Activated CD4-positive, alpha-beta T cell treated with anti-CD3 and anti-CD28 coated beads, Interleukin-10, Interleukin-2, amounts not matched to agents 100 ng/mL and 50 ng/mL, durations not matched to agents 16 hours and 8 hours (primary cell): Measurements from ENCODE around the gene SOCS7.

Experiments used
- DNase-seq: peaks from one replicate; pipeline ENCODE4 v3.0.0-alpha.2; 2020

SOCS7 gene

GRCh38 chr17:38442548-38442947 is 90.9 kb downstream of the SOCS7 start:
- DNase-seq = no peak

GRCh38 chr17:38443356-38444031 is 91.8 kb downstream of the SOCS7 start:
- no peak for DNase-seq

- peak; percentile 61 for DNase-seq
These were observed 92.5 kb downstream of the SOCS7 start for GRCh38 chr17:38444151-38444550.

GRCh38 chr17:38447502-38448085 is 96.0 kb downstream of the SOCS7 start:
- DNase-seq = no peak

GRCh38 chr17:38448208-38448771 is 96.6 kb downstream of the SOCS7 start:
- DNase-seq = no peak

- no peak for DNase-seq
These were observed 97.7 kb downstream of the SOCS7 start for GRCh38 chr17:38449364-38449763.

GRCh38 chr17:38450557-38451029 is 98.9 kb downstream of the SOCS7 start:
- DNase-seq = no peak

GRCh38 chr17:38451030-38451839 is 99.6 kb downstream of the SOCS7 start:
- no peak for DNase-seq

- DNase-seq = no peak
These were observed 100.3 kb downstream of the SOCS7 start for GRCh38 chr17:38451840-38452529.

- DNase-seq = no peak
These were observed 101.1 kb downstream of the SOCS7 start for GRCh38 chr17:38452719-38453118.

GRCh38 chr17:38453951-38454421 is 102.3 kb downstream of the SOCS7 start:
- DNase-seq = no peak

GRCh38 chr17:38454532-38454931 is 102.9 kb downstream of the SOCS7 start:
- DNase-seq = no peak
